ENCODE measurements around the gene PRAC1. TPM values are rescaled to one million over a fixed set of nuclear protein-coding genes. Genes with fewer than 3 reads are reported as not detected.

PRAC1 gene
- total RNA-seq, 3 donors from 2014 or later, result not detected

- intact Hi-C loops (cut with DNase I; ENCODE audit: low total_unique reads), result no loop called here
- H3K9me3 ChIP-seq, result no peaks in the 10 kb centered on the region
- peak within 1 kb of the TSS in 2 of 3 donors; percentile 2 to 54 for H3K4me3 ChIP-seq
- H3K36me3 ChIP-seq, result no peaks in the 10 kb centered on the region
- H3K27me3 ChIP-seq, result peaks cover 21 to 100% of the 10 kb centered on the region in 2 donors
- no peak for DNase-seq (ENCODE audit: low spot score in 2 of 2)
- H3K27ac ChIP-seq, result no peak within 1 kb of the TSS
- TF ChIP-seq POLR2A (IDR thresholded peaks at IDR 0.05) (no peak), POLR2AphosphoS5 (IDR thresholded peaks at IDR 0.05) (no peak), CTCF (IDR thresholded peaks at IDR 0.05) (no peak)
- H3K4me1 ChIP-seq, result no peaks in the 10 kb centered on the region
Measured at GRCh38 chr17:48728232-48729231, 6.2 kb upstream of the PRAC1 start, which contains the start of gene HOXB13. Gene HOXB13, minus strand, starts transcription at chr17:48728750. Its CDS starts 157 bp downstream, at chr17:48728593.

- H3K27me3 ChIP-seq, result peaks cover 18 to 100% of the 10 kb centered on the region in 2 donors
- TF ChIP-seq POLR2AphosphoS5 (IDR thresholded peaks at IDR 0.05) (no peak), POLR2A (IDR thresholded peaks at IDR 0.05) (no peak), CTCF (IDR thresholded peaks at IDR 0.05) (no peak)
- no peaks in the 10 kb centered on the region for H3K9me3 ChIP-seq
- H3K36me3 ChIP-seq, result no peaks in the 10 kb centered on the region
- no peak overlapping the region for H3K27ac ChIP-seq
- DNase-seq (ENCODE audit: low spot score in 2 of 2), result no peak
- no peak overlapping the region for H3K4me3 ChIP-seq
- intact Hi-C loops (cut with DNase I; ENCODE audit: low total_unique reads), result no loop called here
- no peaks in the 10 kb centered on the region for H3K4me1 ChIP-seq
Measured at GRCh38 chr17:48727415-48728175, 5.3 kb upstream of the PRAC1 start.

GRCh38 chr17:48726916-48727286 lies 4.6 kb upstream of the PRAC1 start:
- H3K27me3 ChIP-seq, result peaks cover 18 to 100% of the 10 kb centered on the region in 2 donors
- no peak overlapping the region for H3K4me3 ChIP-seq
- H3K4me1 ChIP-seq, result no peaks in the 10 kb centered on the region
- no peak for DNase-seq (ENCODE audit: low spot score in 2 of 2)
- no peaks in the 10 kb centered on the region for H3K9me3 ChIP-seq
- intact Hi-C loops (cut with DNase I; ENCODE audit: low total_unique reads), result no loop called here
- H3K27ac ChIP-seq, result no peak overlapping the region
- H3K36me3 ChIP-seq, result no peaks in the 10 kb centered on the region
- TF ChIP-seq POLR2A (IDR thresholded peaks at IDR 0.05) (no peak), POLR2AphosphoS5 (IDR thresholded peaks at IDR 0.05) (no peak), CTCF (IDR thresholded peaks at IDR 0.05) (no peak)

GRCh38 chr17:48726114-48726915 lies 4.0 kb upstream of the PRAC1 start:
- Histone ChIP-seq H3K27ac (no peak overlapping the region), H3K27me3 (peaks cover 18 to 100% of the 10 kb centered on the region in 2 donors), H3K9me3 (no peaks in the 10 kb centered on the region), H3K4me3 (no peak overlapping the region), H3K4me1 (no peaks in the 10 kb centered on the region), H3K36me3 (no peaks in the 10 kb centered on the region)
- no peak for TF ChIP-seq CTCF (IDR thresholded peaks at IDR 0.05)
- TF ChIP-seq POLR2A (IDR thresholded peaks at IDR 0.05), result no peak
- TF ChIP-seq POLR2AphosphoS5 (IDR thresholded peaks at IDR 0.05), result no peak
- intact Hi-C loops (cut with DNase I; ENCODE audit: low total_unique reads), result no loop called here
- DNase-seq (ENCODE audit: low spot score in 2 of 2), result no peak
